A549 (cell line): Measurements from ENCODE around the gene SDC1.

Experiments used
- CTCF ChIP-seq: fragments of >200 bp; sonication (Bioruptor Twin); formaldehyde crosslinking; IDR thresholded peaks from 3 replicates; pipeline ENCODE4 v1.5.1; 2016
- JUNB ChIP-seq: fragments of >200 bp; sonication (Bioruptor Twin); formaldehyde crosslinking; IDR thresholded peaks from 2 replicates; pipeline ENCODE4 v1.6.1; 2016
- POLR2AphosphoS2 ChIP-seq: conservative IDR thresholded peaks from 2 replicates; pipeline ENCODE4 v1.6.1; 2012; ENCODE audit warnings: low read length, improper control_type of control experiment, inconsistent platforms
- SMC3 ChIP-seq: fragments of >200 bp; sonication (Bioruptor Twin); formaldehyde crosslinking; IDR thresholded peaks from 3 replicates; pipeline ENCODE4 v1.6.1; 2018; ENCODE audit warnings: inconsistent platforms

GRCh38 chr2:20156076-20156759 is 68.7 kb downstream of the SDC1 start:
- TF ChIP-seq JUNB (no peak), CTCF (no peak), POLR2AphosphoS2 (no peak), SMC3 (no peak)
